D721Med (cell line): ENCODE measurements around the gene S100A6.
A peak's percentile ranks its signal among the peaks of the same experiment; 100 is the strongest.
"Not testable (repeated sequence)": the region's sequence is repeated elsewhere in the genome, so short reads cannot be mapped to it uniquely, and the experiment has no call there.

Source experiments
- DNase-seq: peaks from one replicate; pipeline ENCODE4 v3.0.0; 2011; ENCODE audit warnings: low spot score; ENCODE audit not compliant: insufficient read length
- FAIRE-seq: peaks from 2 replicates; lab custom pipeline; 2011; peaks lifted over from hg19 to GRCh38; lab: Jason Lieb, UNC
- TF ChIP-seq, protein P1 (sequence below): IDR thresholded peaks from 2 replicates; pipeline ENCODE4 v1.5.1; 2012; ENCODE audit warnings: mild to moderate bottlenecking, control low read depth; ENCODE audit not compliant: insufficient read depth; ENCODE audit errors: missing control alignments

S100A6 gene

DNA sequence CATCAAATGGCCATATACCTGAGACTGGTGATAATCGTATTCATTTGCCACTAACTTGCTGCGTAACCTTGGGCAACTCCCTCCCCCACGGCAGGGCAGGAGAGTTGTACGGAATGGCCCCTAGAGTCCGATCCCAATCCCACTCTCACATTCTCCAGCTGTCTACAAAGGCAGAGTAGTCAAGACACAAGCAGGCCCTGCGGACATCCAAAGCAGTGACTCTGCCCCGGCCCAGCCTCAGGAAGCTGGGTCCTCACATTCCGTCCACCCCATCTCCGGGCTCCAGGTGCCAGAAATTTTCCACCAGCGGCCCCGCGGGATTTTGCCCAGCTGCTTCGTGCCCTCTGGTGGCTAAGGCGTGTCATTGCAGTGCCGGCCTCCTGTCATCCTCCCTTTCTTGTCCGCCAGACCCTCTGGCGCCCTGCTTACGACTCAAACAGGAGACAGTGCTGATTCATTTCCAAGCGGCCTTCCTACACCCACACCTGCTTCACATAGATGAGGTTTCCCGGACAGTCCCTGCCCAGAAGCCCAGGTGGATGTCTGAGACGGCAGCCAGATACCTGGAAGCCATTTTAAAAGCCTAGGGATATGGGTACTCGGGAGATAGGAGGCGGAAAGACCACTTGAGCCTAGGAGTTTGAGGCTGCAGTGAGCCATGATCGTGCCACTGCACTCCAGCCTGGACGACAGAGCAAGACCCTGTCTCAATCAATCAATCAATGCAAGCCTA, 32.7 kb upstream of the S100A6 start:
- peak; percentile 90 for DNase-seq
- TF ChIP-seq, protein P1, sequence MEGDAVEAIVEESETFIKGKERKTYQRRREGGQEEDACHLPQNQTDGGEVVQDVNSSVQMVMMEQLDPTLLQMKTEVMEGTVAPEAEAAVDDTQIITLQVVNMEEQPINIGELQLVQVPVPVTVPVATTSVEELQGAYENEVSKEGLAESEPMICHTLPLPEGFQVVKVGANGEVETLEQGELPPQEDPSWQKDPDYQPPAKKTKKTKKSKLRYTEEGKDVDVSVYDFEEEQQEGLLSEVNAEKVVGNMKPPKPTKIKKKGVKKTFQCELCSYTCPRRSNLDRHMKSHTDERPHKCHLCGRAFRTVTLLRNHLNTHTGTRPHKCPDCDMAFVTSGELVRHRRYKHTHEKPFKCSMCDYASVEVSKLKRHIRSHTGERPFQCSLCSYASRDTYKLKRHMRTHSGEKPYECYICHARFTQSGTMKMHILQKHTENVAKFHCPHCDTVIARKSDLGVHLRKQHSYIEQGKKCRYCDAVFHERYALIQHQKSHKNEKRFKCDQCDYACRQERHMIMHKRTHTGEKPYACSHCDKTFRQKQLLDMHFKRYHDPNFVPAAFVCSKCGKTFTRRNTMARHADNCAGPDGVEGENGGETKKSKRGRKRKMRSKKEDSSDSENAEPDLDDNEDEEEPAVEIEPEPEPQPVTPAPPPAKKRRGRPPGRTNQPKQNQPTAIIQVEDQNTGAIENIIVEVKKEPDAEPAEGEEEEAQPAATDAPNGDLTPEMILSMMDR, result peak; percentile 97
- no peak for FAIRE-seq

DNA sequence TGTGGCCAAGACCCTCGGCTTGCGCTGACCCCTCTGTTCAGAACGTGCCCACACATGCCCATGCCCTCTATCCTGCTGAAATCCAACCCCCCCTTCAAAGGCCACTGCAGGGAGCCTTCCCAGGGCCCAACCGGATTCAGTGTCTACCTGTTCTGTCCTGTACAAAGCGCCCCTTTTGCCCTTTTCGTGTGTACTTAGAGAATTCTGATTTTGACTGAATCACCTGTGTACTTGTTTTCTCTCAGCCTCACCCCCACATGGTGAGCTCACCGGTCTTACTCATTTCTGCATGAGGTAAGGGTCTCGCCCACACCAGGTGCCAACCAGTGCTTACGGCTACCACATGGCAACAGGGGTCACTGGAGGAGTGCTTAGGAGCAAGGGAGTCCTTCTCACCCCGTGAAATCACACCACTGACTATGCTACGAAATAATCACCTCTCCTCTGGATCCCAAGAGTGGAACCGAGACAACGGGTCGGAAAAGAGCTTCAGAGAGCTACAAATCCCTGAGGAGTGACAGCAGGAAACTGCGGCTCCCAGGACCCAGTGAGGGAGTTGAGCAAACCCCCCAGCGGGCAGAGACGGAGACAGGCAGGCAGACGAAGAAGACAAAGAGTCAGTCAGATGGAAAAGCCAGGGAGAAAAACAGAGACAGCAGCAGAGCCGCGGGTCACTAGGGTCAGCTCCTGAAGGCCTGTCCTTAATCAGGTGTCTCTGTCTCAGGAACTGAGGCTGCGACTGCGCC, 32.0 kb upstream of the S100A6 start:
- DNase-seq, result no peak
- no peak for FAIRE-seq
- TF ChIP-seq, protein P1, result no peak

DNA sequence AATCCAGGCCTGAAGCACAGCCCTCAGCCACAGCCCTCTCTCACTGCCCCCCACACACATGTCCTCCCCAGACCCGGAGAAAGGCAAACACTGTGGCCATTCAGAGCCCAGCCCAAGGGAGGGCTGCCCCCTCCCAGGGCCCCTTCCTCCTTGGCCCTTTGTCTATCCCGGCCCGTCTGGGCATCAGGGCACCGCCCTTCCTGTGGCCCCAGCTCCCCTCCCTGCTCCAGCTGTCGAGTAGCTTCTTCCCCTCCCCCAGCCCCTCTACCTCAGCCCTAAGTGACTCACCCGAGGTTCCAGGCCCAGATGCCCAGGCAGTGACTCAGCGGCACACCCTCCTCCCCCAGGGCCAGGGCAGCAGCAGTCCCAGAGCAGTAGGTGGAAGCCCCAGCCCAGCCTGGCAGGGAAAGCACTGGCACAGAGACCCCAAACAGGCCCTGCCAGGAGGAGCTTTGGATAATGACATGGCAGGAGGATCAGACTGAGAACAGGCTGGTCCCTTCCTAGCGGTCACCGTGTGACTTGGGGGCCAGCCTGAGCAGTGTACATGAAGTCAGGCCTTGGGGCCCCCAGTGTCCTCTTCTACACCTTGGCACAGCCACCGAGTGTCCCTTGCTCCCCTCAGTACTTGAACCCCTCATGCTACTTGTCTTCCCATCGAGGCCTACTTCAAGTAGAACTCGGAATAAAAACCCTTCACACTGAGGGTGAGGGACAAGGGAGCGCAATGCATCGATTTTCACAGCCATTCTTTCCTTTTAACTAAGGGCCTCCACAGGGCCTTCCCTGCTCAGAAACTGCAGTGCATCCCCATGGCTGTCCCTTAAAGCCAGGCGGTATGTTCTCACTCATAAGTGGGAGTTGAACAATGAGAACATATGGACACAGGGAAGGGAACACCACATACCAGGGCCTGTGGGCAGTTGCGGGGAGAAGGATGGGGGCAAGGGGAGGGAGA, 30.9 kb upstream of the S100A6 start:
- DNase-seq, result no peak
- FAIRE-seq, result no peak
- TF ChIP-seq, protein P1, result no peak

DNA sequence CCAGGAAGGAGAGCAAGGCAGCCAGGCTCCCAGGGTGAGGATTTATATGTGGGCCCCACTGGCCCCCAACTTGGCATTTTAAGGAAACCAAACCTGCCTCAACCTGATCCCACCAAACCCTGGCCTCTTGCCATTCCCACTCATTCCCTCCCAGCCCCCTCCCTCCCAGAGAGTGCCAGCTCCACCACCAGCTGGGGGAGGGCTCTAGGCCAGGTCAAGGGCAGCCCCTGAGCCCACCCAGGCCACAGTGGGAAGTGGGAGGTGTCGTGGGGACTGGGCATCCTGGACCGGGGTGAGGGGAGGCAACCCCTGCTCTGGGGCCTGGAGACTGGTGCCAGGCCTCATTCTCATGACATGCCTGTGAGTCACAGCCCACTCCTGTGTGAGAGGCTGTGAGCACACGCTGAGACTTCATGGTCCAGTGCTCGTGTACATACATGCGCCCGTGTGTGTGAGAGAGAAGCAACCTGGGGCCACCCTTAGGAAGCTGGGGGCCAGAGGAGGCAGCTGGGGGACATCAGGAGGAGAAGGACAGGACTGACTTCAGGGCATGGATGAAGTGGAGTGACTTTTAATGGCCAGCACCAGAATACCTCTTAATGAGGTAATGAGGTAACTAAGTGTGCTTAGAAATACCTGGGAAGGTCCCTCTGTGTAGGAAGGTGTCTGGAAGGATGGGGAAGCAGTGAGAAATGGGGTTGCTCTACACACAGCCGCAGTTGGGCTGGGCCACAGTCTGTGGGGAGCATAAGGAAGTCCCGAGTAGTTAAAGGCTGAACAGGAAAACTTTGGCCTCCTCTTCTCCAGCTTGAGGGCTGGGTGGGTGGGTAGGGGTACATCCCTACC, 30.0 kb upstream of the S100A6 start, which contains the start of gene S100A2:
Gene S100A2, minus strand, starts transcription at position 316 of the 846 bp plus-strand sequence. CDS start 1,967 bp downstream, outside the sequence.
- FAIRE-seq, result no peak
- no peak for DNase-seq
- TF ChIP-seq, protein P1, result no peak

DNA sequence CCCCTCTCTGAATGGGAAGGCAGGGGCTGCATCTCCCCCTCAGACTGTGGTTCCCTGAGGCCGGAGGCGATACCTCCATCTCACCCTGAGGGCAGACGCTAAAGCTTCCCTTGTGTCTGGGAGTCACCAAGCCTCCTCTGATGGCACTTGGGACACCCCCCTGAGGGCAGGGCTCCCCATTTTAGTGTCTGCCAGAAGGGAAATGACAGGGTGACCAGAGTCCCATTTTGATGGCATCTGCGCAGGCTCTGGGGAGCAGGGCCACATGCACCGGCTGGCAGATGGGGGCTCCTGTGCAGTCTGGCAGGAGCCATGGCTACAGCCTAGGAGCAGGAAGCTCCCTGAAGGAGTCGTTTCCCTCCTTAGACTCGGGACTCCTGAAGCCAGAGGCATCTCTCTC, 28.2 kb upstream of the S100A6 start:
- DNase-seq, result no peak
- TF ChIP-seq, protein P1, result no peak
- FAIRE-seq, result no peak

DNA sequence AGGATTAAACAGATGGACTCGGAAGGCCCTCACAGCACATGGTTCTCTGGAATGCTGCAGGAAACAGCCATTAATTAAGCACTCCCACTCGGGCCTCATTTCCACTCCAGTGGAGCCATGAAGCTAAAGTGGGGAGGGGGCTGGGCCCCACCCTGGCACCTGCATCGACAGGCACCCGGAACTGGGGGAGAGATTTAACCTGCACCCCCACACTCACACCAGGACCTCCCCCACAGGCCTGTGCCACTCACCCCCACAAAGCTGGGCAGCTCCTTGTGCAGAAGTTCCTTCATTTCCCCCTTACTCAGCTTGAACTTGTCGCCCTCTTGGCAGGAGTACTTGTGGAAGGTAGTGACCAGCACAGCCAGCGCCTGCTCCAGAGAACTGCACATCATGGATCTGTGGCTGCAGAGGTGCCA, 27.7 kb upstream of the S100A6 start:
- TF ChIP-seq, protein P1, result no peak
- DNase-seq (no peak), FAIRE-seq (no peak)

DNA sequence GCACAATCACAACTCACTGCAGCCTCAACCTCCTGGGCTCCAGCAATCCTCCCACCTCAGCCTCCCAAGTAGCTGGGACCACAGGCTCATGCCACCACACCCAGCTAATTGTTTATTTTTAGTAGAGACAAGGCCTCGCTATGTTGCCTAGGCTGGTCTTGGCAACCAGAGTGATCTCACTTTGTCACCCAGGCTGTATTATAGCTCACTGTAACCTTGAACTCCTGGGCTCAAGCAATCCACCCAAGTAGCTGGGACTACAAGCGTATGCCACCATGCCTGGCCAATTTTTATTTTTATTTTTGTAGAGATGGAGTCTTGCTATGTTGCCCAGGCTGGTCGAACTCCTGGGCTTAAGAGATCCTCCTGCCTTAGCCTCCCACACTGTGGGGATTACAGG, 26.2 kb upstream of the S100A6 start:
- not testable (repeated sequence) for DNase-seq, FAIRE-seq
